Sigmoid colon (tissue), 3 donors: Measurements from ENCODE around the gene BRIP1.

Experiments used
- POLR2A ChIP-seq, 2 donors: fragments of 450-650 bp; IDR thresholded peaks; one replicate each; pipeline ENCODE4 v1.6.1; 2016; ENCODE audit warnings: antibody characterized with exemption in 2 of 2, mild to moderate bottlenecking in 2 of 2, moderate library complexity in 2 of 2
- TF ChIP-seq, protein P1 (sequence below), 4 experiments: fragments of 450-650 bp in 3 of 4; fragments of 200-600 bp in 1 of 4; IDR thresholded peaks; one replicate each; pipeline ENCODE4 v1.5.1; 2016 to 2019; ENCODE audit warnings: antibody characterized with exemption in 4 of 4, mild to moderate bottlenecking in 3 of 4, moderate library complexity in 2 of 4

- TF ChIP-seq, protein P1, sequence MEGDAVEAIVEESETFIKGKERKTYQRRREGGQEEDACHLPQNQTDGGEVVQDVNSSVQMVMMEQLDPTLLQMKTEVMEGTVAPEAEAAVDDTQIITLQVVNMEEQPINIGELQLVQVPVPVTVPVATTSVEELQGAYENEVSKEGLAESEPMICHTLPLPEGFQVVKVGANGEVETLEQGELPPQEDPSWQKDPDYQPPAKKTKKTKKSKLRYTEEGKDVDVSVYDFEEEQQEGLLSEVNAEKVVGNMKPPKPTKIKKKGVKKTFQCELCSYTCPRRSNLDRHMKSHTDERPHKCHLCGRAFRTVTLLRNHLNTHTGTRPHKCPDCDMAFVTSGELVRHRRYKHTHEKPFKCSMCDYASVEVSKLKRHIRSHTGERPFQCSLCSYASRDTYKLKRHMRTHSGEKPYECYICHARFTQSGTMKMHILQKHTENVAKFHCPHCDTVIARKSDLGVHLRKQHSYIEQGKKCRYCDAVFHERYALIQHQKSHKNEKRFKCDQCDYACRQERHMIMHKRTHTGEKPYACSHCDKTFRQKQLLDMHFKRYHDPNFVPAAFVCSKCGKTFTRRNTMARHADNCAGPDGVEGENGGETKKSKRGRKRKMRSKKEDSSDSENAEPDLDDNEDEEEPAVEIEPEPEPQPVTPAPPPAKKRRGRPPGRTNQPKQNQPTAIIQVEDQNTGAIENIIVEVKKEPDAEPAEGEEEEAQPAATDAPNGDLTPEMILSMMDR (IDR thresholded peaks at IDR 0.05) = no peak
- TF ChIP-seq POLR2A (IDR thresholded peaks at IDR 0.05) = peak in 1 of 2 donors; percentile 5
Measured at GRCh38 chr17:61702450-61702849, 160.9 kb downstream of the BRIP1 start.
